T-helper 9 cell (primary cell): ENCODE measurements around the gene ADAD2.
A peak's percentile ranks its signal among the peaks of the same experiment; 100 is the strongest.

Experiments
- DNase-seq: peaks from one replicate; pipeline ENCODE4 v3.0.0-alpha.2; 2020
- total RNA-seq, 2 donors: gene quantifications; one replicate each; lab custom pipeline; 2026; lab: John Stamatoyannopoulos, UW

The ADAD2 gene
- 0 reads per million in 2 donors for total RNA-seq

DNA sequence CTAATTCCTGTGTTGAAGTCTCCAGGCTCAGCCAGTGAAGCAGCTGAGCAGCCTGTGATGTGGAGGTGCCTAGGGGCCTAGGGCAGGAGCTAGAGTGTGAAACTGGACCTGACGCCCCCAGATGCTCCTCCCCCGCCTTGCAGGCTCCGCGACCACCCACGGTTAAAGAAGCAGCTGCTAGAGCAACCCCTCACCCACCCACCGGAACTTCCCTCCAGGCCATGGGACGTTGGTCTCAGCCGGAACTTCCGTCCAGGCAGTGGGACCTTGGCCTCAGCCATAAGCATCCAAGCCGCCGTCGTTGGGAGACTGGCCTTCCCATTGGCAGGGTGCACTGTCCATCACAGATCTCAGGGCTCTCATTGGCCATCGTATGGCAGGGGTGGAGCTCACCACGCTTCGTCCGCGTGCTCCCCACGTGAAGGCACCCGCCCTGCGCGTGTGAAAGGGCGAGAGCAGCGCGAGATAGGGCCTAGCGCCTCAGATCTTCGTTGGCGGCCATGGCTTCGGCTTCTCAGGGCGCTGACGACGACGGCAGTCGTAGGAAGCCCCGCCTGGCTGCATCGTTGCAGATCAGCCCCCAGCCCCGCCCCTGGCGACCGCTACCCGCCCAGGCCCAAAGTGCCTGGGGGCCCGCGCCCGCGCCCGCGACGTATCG, at the start of gene ADAD2:
TSS of gene ADAD2 (plus strand) at position 427 of the 658 bp plus-strand sequence. CDS start at position 501, 74 bp downstream.
- no peak for DNase-seq

DNA sequence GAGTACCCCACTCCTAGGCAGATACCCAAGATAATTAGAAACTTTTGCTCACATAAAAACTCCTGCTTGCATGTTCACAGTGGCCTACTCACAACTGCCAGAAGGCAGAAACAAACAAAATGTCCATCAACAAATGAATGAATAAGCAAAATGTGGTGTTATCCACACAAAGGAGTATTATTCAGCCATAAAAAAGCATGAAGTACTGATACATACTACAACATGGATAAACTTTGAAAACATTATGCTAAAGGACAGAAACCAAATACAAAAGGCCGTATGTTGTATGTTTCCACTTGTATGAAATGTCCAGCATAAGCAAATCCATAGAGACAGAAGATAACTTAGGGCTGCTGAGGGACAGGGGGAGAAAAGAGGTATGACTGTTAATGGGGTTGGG, 47.9 kb upstream of the ADAD2 start:
- no peak for DNase-seq

DNA sequence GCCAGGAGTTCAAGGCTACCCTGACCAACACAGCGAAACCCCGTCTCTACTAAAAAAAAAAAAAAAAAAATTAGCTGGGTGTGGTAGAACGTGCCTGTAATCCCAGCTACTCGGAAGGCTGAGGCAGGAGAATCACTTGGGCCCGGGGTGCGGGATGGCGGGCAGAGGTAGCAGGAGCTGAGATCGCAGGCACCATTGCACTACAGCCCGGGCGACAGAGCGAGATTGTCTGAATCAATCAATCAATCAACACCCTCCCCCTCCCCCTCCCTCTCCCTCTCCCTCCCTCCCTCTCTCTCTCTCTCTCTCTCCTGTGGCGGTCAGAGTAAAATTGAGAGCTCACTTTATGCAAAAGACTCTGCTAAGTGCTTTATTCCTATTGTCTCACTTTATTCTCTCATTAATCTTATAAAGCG, 47.2 kb upstream of the ADAD2 start:
- DNase-seq, result no peak

DNA sequence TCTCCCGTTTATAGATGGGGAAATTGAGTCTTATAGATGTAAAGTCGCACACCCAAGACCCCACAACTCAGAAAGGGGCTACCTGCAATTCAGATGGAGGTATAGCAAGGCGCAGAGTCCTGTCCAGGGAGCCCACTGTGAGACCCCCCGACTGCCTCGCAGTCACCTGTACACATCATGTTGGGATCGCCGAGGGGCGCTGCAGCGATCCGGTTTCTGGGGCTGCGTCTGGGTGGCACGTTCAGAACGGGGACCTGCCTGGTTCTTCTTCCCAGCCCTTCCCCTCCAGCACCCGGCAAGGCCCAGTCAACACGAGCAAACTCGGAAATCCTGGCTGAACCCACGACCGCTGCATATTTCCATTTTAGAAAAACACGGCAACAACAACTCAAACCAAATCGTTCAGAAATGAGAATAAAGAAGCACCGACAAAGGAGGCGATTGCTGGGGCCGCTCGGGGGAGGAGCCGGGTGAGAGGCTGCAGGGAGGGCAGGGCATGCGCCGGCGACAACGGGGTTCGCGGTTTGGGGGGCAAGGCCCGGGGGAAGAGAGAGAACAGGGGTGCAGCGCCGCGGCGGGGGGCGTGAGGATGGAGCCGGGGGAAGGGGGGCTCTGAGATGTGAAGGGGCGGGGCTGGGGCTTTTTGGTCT, 46.6 kb upstream of the ADAD2 start:
- DNase-seq, result peak; percentile 36

DNA sequence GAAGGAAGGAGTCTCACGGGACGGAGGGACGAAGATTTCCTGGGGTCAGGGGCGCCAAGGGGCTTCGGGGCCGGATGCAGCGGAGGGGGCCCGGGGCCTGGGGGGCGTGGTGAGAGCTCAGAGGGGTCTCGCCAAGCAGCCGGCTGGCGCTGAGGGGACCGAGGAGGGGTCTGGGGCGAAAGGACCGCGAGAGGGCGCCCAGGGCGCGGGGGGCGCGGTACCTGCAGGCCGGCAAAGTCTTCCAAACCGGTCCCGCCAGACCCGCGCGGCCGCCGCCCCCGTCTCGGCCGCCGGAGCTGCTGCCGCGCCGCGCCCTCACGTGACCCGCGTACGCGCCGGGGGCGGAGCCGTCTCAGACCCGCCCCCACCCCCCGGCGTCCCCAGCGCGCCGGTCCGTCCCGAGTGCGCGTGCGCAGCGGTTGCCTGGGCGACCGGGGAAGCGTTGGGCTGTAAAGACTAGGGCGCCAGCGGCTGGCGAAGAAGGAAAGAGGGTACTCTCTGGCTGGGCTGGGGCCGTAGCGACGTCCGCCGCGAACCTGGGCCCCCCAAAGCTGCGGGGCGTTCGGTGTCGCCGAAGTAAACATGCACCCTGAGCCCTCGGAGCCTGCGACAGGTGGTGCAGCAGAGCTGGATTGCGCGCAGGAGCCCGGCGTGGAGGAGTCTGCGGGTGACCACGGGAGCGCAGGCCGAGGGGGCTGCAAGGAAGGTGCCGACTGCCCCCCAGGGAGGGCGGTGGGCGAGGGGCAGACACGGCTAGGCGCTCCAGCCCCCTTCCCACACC, 45.9 kb upstream of the ADAD2 start, which contains the start of the genes DNAAF1 and HSDL1:
TSS of gene DNAAF1 (plus strand) at position 450 of the 781 bp plus-strand sequence. CDS start at position 583, 133 bp downstream.
TSS of gene HSDL1 (minus strand) at position 319 of the 781 bp plus-strand sequence. CDS start 13,856 bp downstream, outside the sequence.
- DNase-seq, result peak; percentile 96

DNA sequence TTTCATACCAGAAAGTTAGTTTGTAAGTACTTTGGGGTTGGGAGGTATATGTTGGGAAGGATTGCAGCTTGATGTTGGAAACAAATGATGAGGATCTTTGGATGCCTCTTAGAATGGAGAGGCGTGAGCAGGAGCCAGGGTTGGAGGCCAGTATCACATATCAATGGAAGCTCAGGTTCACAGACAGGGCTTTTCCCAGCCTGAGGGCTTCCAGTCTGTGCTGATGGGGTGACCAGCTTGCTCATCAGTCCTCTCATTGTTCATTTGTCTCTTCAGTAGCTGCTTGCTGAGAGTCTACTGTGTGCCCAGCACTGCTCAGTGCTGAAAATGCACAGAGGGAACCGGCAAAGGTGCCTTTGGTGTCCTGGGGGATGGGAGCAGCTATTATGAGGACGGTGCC, 40.0 kb upstream of the ADAD2 start:
- no peak for DNase-seq

DNA sequence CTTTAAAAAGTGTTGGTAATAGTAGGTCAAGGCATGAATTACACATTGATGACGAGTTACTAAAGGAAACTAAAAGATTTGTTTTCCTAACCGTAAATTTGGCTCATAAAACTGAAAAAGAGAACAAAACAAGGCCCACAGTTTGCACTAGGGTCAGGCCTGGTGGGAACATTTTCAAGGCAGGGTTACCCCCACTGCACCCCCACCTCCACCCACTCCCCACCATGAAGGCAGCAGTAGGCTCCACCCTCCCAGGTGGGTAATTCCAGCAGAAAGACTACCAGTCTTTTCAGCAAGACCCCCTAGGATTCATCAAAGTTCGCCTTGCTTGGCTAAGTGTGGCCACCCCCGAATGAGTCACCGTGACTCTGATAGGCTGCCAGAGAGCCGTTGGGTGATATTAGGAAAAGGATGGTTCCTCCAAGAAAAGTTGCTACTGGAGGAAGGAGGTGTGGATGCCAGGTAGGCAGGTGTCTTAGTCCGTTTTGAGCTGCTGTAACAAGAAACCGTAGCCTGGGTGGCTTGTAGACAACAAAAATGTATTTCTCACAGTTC, 37.2 kb upstream of the ADAD2 start:
- DNase-seq, result no peak

DNA sequence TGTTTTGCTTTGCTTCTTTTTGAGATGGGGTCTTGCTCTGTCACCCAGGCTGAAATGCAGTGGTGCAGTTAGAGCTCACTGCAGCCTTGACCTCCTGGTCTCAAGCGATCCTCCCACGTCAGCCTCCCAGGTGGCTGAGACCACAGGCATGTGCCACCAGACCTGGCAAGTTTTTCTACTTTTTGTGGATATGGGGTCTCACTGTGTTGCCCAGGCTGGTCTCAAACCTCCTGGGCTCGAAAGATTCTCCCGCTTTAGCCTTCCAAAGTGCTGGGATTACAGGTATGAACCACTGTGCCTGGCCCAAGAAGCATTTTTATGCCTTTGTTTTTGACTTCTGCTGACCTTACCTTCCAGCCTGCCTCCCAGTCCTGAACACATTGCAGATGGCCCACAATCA, 35.7 kb upstream of the ADAD2 start:
- no peak for DNase-seq

DNA sequence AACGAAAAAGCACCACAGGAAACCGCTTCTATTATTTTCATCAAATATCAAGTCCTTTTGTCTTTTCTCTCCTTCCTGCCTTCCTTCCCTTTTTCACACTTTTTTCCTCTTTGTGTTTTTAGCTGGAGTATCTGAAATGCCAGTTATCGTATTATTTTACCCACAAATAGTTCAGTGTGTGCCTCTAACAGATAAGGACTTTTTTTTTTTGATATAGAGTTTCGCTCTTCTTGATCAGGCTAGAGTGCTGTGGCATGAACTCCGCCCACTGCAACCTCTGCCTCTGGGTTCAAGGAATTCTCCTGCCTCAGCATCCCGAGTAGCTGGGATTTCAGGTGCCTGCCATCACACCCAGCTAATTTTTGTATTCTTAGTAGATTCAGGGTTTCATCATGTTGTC, 35.2 kb upstream of the ADAD2 start:
- no peak for DNase-seq

DNA sequence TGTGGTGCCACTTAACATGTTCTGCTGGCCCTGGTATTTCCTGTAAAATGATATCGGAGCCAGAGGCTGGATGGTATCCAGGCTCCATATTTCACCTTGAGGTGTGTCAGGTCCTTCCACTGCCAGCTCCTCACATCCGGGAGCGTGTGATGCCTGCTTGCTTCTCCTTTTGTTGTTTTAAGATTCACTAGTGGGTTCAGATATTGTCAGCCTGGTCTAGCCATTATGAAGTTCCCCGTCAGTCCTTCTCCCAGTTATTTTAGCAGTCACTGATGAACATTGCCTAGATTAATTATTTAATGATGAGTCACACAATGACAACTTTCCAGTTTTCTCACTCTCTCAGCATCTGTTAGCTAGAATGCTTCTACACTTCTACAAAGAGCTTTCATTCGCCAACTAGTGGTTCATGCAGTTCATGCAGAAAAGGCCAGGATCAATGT, 34.6 kb upstream of the ADAD2 start:
- no peak for DNase-seq

DNA sequence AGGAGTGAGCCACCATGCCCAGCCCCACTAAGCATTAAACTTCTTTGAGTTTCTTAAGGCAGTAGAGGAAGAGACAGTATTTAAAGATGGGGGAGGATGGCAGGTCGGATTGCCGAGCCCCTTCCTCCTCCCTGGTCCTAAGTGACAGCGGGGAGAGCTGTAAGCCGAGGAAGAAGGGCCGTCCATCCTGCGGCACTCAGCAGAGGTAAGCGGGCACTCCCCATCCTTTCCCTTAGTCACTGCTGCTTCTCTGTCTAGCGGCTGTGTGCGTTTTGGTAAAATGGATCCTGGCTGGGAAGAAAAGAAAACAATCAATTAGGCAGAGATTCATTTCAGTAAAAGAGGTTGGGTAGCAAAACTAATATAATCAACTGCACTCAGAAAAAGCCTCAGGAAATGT, 31.9 kb upstream of the ADAD2 start:
- DNase-seq, result no peak

DNA sequence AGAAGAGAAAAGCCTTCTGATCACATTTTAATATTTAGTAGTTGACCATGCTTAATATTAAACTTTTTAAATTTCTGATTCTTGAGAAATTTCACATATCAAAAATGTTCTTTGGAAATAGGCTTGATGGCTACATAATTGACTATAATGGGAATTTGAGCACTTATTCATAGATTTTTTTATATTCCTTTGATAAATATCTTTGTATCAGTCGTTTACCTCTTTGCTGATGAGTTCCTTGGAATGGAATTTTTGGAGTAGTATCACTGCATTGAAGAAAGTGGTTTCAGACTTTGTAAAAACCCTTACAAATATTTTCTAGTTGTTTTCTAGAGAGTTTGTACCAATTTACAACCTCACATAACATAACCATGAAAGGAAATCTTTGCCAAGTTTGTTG, 31.2 kb upstream of the ADAD2 start:
- no peak for DNase-seq

DNA sequence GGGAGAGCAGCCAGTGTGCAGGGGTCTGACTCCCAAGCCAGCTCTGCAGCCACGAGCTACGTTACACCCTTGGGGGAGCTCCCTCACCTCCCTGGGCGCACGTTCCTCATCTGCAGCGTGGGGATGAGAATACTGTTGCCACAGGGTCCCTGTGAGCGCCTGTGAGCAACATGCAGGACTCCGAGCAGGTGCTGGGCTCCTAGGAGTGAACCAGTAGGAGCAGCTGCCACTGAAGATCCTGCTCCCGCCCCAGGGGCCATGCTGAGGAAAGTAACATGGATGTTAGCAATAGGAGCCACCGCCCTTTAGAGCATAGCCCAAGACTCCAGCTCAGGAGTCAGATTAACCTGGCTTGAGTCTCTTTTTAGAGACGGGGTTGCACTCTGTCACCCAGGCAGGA, 29.9 kb upstream of the ADAD2 start:
- DNase-seq, result no peak

DNA sequence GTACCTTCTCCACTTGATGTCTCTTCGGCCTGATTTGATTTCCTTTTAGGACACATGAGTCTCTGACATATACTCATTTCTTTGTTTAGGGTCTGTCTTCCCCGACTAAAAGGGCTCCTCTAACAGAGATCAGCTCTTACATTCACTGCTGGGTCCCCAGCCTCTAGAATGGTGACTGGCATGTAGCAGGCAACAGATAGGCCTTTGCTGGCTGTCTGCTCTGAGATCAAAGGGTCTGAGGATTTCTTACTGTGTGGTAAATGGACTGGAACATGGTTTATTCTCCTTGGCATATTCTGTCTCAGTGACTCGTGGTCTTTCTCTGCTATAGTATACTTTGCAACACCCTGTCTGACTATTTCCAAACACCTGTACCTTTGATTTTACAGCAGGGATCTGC, 29.2 kb upstream of the ADAD2 start:
- DNase-seq, result no peak

DNA sequence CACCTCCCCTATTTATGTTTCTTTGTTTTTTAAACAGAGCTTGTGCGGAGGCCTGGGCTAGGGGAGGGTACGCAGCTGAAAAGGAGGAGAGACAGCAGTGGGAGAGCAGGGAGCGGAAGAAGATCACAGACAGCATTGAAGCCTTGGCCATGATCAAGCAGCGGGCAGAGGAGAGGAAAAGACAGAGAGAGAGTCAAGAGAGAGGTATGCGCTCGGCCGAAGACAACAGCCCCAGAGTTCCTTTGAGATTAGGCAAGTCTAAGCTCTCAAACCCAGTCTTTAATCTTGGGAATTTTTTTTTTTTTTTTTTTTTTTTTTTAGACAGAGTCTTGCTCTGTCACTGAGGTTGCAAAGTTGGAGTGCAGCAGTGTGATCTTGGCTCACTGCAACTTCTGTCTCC, 25.2 kb upstream of the ADAD2 start:
- no peak for DNase-seq

DNA sequence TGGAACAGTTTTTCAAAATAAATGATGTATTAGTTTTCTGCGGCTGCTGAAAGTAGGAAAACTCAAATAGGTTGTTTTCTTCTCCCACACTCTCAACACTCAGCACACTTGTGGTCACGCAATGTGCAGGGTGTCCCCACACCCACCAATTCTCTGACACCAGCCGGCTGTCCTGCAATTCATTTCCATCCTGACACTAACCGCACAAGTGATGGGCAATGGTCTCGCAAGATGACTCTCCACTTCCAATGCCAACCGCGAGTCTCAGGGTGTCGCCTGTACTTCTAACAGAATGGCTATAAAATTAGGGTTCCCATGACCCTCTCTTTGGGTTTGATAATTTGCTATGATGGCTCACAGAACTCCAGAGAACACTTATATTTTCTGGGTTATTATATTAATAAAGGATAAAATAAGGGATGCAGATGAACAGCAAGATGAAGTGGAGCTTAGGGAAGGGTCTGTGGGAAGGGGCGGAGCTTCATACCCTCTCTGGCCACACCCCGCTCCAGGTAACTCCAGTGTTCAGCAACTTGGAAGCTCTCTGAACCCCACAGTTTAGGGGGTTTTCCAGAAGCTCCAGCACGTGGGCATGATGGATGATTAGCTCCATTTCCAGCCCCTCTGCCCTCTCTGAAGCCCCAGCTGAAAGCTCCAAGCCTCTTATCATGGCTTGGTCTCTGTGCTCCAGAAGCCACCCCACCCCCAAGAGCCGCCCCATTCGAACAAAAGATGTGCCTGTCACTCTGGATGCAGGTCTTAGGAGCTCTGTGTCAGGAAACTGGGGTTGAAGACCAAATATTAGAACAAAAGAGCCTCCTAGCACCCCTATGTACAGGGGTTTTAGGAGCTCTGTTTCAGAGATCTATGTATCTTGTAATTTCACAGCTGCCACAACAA, 23.9 kb upstream of the ADAD2 start:
- no peak for DNase-seq

DNA sequence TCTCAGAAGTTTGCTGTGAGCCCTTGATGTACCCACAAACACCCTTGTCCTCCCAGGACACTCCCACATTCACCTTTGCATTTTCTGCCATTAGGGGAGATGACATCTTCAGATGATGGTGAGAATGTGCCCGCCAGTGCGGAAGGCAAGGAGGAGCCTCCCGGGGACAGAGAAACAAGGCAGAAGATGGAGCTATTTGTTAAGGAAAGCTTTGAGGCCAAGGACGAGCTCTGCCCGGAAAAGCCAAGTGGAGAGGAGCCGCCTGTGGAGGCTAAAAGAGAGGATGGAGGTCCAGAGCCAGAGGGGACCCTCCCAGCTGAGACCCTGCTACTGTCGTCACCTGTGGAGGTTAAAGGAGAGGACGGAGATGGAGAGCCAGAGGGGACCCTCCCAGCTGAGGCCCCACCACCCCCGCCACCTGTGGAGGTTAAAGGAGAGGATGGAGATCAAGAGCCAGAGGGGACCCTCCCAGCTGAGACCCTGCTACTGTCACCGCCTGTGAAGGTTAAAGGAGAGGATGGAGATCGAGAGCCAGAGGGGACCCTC, 21.1 kb upstream of the ADAD2 start:
- DNase-seq, result no peak

DNA sequence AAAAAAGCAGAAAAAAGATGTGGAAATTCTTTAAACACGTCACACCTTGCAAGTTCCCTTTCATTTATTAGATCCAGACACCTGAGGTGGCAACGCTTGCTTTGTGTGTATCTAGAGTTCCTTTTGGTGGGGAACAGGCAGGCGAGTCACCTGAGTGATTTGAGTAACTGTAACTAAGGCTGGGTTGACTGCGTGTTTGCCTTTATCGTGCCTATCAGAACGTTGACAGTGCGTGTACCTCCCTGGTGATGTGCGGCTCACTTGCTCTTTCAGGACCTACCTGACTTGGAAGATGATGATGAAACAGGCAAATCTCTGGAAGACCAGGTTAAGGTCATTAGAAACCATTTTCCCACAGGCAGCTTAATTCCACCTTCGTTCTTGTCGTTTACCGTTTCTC, 16.6 kb upstream of the ADAD2 start:
- DNase-seq, result no peak

DNA sequence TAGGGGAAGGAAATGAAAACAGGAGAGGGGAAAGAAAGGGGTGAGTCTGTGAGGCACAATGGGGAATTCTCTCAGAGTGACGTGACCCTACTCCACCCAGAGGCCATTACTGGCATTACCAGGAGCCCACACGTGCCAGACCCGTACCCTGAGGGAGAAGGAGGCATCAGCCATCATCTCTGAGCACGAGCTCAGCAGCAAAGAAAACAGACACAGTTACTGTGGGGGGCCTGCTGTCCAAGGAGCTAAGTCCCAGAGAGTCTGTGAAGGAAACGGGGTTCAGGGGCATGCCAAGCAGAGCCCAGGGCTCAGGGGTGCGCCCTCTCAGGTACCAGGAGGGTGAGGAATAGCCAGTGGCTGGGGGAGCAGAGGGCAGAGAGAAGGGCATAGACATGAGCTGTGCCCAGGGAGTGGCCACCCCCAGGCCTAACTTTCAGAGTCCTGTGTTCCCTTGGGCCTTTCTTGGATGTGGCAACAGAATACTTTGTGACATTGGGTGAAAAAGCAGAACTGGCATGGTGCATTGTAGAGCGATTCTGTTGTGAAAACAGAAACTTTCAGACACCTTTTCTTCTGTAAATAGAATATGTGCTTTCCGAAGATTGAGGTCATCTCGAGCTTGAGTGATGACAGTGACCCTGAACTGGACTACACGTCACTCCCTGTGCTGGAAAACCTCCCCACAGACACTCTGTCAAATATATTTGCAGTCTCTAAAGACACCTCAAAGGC, 15.4 kb upstream of the ADAD2 start:
- peak; percentile 43 for DNase-seq

DNA sequence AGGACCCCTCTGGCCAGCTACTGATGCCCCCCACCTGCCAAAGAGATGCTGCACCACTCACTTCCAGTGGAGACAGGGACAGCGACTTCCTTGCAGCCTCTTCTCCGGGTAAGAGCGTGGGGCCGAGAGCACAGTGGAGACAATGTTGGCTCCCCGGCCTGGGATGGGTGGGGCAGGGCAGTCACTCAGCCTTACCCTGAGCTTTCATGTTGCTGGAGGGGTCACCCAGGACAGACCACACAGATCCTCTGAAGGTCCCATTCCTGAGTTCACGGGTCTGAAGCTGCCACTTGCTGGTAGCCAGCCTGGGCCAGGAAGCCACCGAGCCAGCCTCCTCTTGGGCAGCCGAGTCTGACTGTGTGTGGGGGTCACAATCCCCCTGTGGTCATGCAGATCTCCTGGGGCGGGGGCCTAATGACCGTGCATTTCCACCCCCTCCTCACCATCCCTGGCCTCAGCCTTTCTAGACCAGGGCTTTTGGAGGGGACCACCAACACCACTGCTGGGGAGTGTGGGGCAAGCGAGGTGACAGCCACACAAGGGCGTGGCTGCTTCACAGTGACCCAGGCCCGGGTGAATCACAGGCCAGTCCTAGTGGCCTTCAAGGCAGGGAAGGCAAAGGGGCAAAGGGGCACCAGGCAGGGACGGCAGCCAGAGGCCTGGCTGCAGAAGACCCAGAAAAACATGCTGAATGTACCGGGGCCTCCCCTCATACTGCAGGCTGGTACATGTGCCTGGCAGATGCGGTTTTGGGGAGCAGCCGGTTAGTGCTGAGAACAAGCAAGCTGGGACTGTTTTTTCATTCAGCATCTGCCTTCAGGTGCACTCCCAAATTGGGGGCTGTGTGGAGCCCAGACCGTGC, 14.5 kb upstream of the ADAD2 start:
- no peak for DNase-seq
